SK-MEL-5 (cell line): ENCODE data around the gene TM9SF2. TPM values are rescaled to one million over a fixed set of nuclear protein-coding genes. Genes with fewer than 3 reads are reported as not detected.
"Not testable (repeated sequence)": the region's sequence is repeated elsewhere in the genome, so short reads cannot be mapped to it uniquely, and the experiment has no call there.

Experiments
- DNase-seq: peaks from one replicate; pipeline ENCODE4 v3.0.0-alpha.2; 2016; ENCODE audit warnings: low read depth, low spot score
- in situ Hi-C: cut with HindIII; loops from 2 replicates; pipeline ENCODE4 v1.10.0; 2016; ENCODE audit warnings: low sequenced_read_pairs, high pct_unique_total_duplicates, low pct_unique_long_range_greater_than_20kb
- total RNA-seq: library from RNA; depleted of rRNA; stranded (reverse); fragments of >200 nt; shearing (Covaris generic); gene quantifications from 2 replicates; pipeline ENCODE4 v1.2.3, GENCODE V29; 2014

Gene TM9SF2
- total RNA-seq, 1 experiment from 2014 or later, result 272 TPM

DNA sequence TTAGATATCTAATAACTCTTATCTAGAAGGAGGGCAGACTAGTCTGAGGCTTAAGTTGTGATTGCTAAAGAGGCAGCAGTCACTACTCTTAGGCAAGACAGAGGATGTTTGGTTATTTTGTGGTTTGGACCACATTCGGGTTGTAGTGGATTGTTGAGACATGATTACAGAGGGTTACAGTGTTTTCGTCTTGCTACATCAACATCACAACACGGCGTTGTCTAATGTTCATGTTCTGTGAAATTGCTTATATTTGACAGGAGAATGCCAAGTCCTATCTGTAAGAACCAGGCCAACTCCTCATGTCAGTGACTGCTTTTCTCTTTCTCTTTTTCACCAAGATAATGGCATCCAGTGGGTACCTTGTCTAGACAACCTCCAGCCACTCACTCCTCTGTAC, 16.8 kb upstream of the TM9SF2 start:
- in situ Hi-C loops, result no loop called here
- DNase-seq, result peak; percentile 81

- peak; percentile 8 for DNase-seq
- in situ Hi-C loops, result no loop called here
Observed at GRCh38 chr13:99486996-99487395, 14.3 kb upstream of the TM9SF2 start.

GRCh38 chr13:99489028-99489427, 12.2 kb upstream of the TM9SF2 start:
- in situ Hi-C loops, result no loop called here
- no peak for DNase-seq

GRCh38 chr13:99491750-99492149, 9.5 kb upstream of the TM9SF2 start:
- in situ Hi-C loops, DNase-seq: not testable (repeated sequence)

DNA sequence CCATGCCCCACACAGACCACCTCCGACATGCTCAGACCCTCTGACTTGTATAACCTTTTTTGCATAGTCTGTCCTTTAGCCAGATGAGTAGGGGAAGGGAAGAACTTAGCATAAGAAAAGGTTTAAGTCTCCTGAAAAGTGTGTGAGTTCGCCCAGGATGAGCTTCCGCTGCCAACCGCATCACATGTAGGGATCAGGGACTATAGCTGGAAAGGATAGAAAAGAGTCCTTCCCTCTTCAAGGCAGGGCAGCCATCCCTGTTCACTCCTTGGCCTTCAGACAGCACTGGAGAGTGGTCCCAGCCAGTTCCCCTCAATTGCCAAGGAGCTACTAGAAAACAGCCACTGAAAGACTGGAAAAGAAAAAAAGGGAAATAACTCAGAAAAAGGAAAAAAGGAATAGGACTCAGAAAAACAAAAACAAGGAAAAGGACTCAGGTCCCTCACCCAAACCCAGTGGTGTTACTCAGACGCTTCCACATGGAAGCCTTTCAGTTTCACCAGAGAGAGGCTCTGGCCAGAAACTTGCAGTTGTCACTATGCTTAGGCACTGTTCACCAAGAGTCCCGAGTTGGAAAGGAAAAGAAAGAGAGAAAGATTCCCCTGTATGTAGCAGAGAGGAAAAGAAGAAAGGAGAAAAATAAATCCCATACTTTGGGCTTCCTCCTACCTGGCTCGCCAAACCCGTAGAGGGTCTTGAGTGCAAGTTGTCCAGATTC, 5.6 kb upstream of the TM9SF2 start:
- in situ Hi-C loops, result no loop called here
- DNase-seq, result no peak

GRCh38 chr13:99496184-99497142, 4.8 kb upstream of the TM9SF2 start:
- DNase-seq, result peak; percentile 85
- in situ Hi-C loops, result no loop called here

DNA sequence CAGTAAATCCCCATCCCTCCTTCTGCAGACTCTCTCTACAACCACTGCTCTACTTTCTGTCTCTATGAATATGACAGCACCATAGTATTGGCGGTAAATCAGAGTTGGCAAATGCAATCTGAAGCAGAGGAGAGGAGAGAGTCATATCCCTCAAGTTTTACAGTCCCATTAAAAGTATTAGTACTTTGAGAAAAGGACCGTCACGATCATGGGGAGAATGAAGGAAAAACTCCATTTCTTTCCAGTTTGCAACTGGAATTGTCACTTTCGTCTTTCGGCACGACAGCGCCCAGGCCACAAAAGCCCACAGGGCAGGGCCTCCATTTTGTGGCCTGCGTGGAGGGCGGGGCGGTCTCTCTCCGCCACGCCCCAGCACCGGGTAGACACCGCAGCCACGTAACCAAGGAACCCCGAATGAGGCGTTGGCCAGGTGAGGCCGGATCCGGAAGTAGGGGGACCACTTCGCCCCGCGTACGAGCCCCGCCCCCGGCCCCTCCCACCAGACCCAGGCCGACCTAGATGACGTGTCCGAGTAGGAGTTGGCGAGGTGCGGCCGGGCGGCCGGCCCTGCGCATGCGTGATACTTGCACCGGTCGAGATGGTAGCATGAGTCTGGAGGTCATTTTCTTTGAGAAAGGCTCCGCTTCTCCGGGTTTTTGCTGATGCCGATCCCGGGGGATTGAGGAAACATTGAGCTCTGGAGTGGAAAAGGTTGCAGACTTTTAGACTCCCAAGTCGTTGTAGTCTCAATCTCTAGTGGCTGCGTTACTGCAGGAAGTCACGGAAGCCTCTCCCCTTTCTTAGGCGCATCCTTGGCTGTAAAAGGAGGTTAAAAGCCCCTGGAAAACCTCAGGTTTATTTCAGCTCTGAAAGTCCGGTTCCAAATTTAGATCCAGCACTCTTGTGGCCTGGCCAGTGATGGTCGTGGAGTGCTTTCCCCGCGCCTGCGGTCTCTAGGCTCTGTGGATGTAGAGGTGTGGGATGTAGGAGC, 2.8 kb upstream of the TM9SF2 start:
- in situ Hi-C loops, result no loop called here
- DNase-seq, result peak; percentile 97

- DNase-seq, result no peak
- in situ Hi-C loops, result no loop called here
Observed at GRCh38 chr13:99500839-99501183, 461 bp upstream of the TM9SF2 start.

DNA sequence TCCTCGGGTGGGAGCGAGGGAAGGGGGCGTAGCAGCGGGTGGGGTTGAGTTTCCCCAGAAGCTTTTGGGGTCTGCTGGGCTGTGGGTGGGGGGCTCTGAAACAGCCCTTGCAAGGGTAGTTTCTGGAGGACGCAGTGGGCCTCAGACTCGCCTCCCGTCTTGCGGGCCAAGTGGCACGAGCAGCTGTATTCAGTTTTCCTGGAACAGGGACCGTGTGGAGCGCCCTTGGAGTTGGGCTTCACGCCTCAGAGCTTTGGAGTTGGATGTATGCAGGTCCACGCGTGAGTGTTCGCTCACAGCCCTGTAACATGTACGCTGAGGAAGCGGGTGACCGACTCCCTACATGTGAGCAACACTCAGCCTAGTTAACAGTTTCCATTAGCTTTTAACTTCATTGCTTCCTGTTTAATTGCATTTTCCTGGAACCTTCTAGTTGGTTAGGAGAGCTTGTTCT, 603 bp downstream of the TM9SF2 start:
- in situ Hi-C loops, result no loop called here
- peak; percentile 17 for DNase-seq

GRCh38 chr13:99505814-99506269, 4.6 kb downstream of the TM9SF2 start:
- in situ Hi-C loops, result no loop called here
- peak; percentile 24 for DNase-seq

DNA sequence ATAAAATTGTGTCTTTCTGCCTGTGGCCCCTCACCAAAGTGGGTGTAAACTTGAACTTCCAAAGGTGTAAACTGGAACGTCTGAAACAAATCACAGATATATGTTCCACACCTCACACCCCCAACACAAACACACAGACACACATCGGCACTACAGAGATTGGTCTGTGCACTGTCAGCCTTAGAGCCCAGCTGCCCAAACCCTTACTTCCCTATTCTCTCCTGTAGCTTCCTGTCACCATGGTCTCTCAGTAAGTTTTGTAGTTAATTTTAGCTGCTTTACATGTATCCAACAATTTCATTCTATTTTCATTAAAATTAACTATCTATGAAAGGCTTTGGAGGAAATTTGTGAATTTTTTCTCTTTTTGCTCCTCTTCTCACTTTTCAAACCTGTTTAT, 5.4 kb downstream of the TM9SF2 start:
- in situ Hi-C loops, result no loop called here
- no peak for DNase-seq

- DNase-seq, result no peak
- in situ Hi-C loops, result no loop called here
Observed at GRCh38 chr13:99507054-99507453, 5.8 kb downstream of the TM9SF2 start.

- in situ Hi-C loops, result no loop called here
- DNase-seq, result no peak
Observed at GRCh38 chr13:99507551-99507950, 6.3 kb downstream of the TM9SF2 start.

- DNase-seq, result no peak
- in situ Hi-C loops, result no loop called here
Observed at GRCh38 chr13:99507986-99508385, 6.7 kb downstream of the TM9SF2 start.

DNA sequence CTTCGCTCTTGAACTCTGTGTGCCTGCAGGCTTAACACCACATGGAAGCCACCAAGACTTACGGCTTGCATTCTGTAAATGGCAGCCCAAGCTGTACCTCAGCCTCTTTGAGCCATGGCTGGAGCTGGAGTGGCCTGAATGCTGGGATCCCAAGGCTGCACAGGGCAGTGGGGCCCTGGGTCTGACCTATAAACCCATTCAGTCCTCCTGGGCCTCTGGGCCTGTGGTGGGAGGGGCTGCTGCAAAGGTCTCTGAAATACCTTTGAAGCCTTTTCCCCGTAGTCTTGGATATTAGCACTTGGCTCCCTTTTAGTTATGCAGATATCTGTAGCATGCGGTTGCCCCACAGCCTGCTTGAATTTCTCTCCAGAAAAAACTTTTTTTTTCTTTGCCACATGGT, 8.2 kb downstream of the TM9SF2 start:
- in situ Hi-C loops, result no loop called here
- no peak for DNase-seq

GRCh38 chr13:99514801-99515200, 13.5 kb downstream of the TM9SF2 start:
- in situ Hi-C loops, result no loop called here
- no peak for DNase-seq

DNA sequence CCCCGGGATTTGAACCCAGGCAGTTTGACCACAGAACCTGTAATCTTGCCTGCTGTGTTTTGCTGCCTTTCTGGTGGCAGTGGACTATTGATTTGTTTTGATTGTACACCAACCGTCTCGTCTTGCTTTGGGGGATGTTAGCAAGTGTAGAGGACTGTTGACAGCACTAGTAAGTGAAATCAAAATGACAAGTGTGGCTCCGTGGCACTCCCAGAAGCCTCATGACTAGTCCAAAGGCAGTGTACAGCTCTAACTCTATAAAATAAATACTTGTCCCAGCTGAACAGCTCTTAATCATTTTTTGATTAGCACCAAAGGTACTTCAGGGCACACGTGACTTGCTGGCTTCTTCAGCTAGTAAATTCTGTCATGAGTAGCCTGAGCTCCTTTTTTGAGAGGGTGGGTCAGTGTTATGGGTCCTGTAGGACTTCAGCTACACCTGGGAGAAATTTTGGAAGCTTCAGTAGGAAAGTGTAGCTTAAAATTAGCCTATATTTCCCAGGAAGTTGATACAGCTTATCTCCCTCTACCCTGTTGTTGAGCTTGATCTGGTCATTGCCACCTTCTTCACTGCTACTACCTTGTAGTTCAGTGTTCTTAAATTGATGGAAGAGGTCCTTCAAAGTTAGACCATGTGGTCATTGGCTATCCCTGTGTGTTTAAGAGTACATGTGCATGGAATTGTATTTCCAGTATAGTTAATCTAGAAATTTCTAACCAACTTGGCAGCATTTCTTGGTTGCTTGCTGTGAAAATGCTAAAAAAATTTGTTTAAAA, 15.1 kb downstream of the TM9SF2 start:
- no peak for DNase-seq
- in situ Hi-C loops, result no loop called here
